ENCODE measurements around the gene SMC3.

The SMC3 gene

GRCh38 chr10:110546499-110547110 lies 20.9 kb upstream of the SMC3 start:
- DNase-seq, result no peak

- DNase-seq, result peak; percentile 30
These were observed 20.2 kb upstream of the SMC3 start for GRCh38 chr10:110547139-110547761.

GRCh38 chr10:110548002-110548401 lies 19.5 kb upstream of the SMC3 start:
- no peak for DNase-seq

- DNase-seq, result no peak
These were observed 18.3 kb upstream of the SMC3 start for GRCh38 chr10:110549211-110549610.

GRCh38 chr10:110553905-110554304 lies 13.6 kb upstream of the SMC3 start:
- DNase-seq, result no peak

GRCh38 chr10:110556296-110556695 lies 11.2 kb upstream of the SMC3 start:
- no peak for DNase-seq

- peak; percentile 1 for DNase-seq
These were observed 10.4 kb upstream of the SMC3 start for GRCh38 chr10:110556969-110557601.

- no peak for DNase-seq
These were observed 9.5 kb upstream of the SMC3 start for GRCh38 chr10:110558041-110558440.

- no peak for DNase-seq
These were observed 7.5 kb upstream of the SMC3 start for GRCh38 chr10:110560012-110560411.

GRCh38 chr10:110561292-110561691 lies 6.2 kb upstream of the SMC3 start:
- DNase-seq, result no peak

- DNase-seq, result no peak
These were observed 5.1 kb upstream of the SMC3 start for GRCh38 chr10:110562348-110562747.

GRCh38 chr10:110563132-110563531 lies 4.4 kb upstream of the SMC3 start:
- DNase-seq, result no peak

- no peak for DNase-seq
These were observed 859 bp upstream of the SMC3 start for GRCh38 chr10:110566472-110567200.

- DNase-seq, result no peak
These were observed 700 bp downstream of the SMC3 start for GRCh38 chr10:110568055-110568735.

GRCh38 chr10:110569122-110569521 lies 1.6 kb downstream of the SMC3 start:
- DNase-seq, result no peak

- no peak for DNase-seq
These were observed 2.2 kb downstream of the SMC3 start for GRCh38 chr10:110569736-110570135.

GRCh38 chr10:110571093-110571743 lies 3.7 kb downstream of the SMC3 start:
- DNase-seq, result no peak

GRCh38 chr10:110572862-110573261 lies 5.4 kb downstream of the SMC3 start:
- no peak for DNase-seq

- DNase-seq, result no peak
These were observed 6.9 kb downstream of the SMC3 start for GRCh38 chr10:110574420-110574819.

GRCh38 chr10:110576220-110576619 lies 8.7 kb downstream of the SMC3 start:
- no peak for DNase-seq

- no peak for DNase-seq
These were observed 9.6 kb downstream of the SMC3 start for GRCh38 chr10:110577056-110577455.

- no peak for DNase-seq
These were observed 16.5 kb downstream of the SMC3 start for GRCh38 chr10:110584006-110584405.

GRCh38 chr10:110591760-110592159 lies 24.3 kb downstream of the SMC3 start:
- no peak for DNase-seq
